Peyer's patch (tissue), 4 donors: ENCODE data around the gene ENPEP. TPM values are rescaled to one million over a fixed set of nuclear protein-coding genes. Genes with fewer than 3 reads are reported as not detected.

Experiments
- DNase-seq, 3 donors: peaks; one replicate each; pipeline ENCODE4 v3.0.0-alpha.2; 2017 to 2019
- H3K27ac ChIP-seq, 4 donors: fragments of 200-600 bp; sonication (generic); one replicate each; pipeline ENCODE4 v1.5.1; 2016 to 2019
- H3K27me3 ChIP-seq, 2 donors: fragments of 200-600 bp; sonication (generic); one replicate each; pipeline ENCODE4 v1.5.1; 2019
- H3K36me3 ChIP-seq, 3 donors: fragments of 200-600 bp; sonication (generic); one replicate each; pipeline ENCODE4 v1.5.1; 2016 to 2019
- H3K4me1 ChIP-seq, 4 donors: fragments of 200-600 bp; sonication (generic); one replicate each; pipeline ENCODE4 v1.5.1; 2016 to 2019
- H3K4me3 ChIP-seq, 4 donors: fragments of 200-600 bp; sonication (generic); 1 replicate in 3 of 4; 2 replicates in 1 of 4; pipeline ENCODE4 v1.5.1; 2016 to 2019; ENCODE audit warnings: mild to moderate bottlenecking in 1 of 4
- H3K9me3 ChIP-seq, 4 donors: fragments of 200-600 bp; sonication (generic); one replicate each; pipeline ENCODE4 v1.5.1; 2016 to 2019; ENCODE audit warnings: mild to moderate bottlenecking in 1 of 4
- POLR2A ChIP-seq, 2 donors: fragments of 450-650 bp; IDR thresholded peaks; one replicate each; pipeline ENCODE4 v1.5.1; 2017; ENCODE audit warnings: antibody characterized with exemption in 2 of 2, mild to moderate bottlenecking in 2 of 2, moderate library complexity in 2 of 2
- total RNA-seq, 4 donors: library from RNA; depleted of rRNA; stranded (reverse); fragments of >200 nt; gene quantifications; one replicate each; pipeline ENCODE4 v1.1.0, GENCODE V29; 2016
- TF ChIP-seq, protein P1 (sequence below), 6 experiments: fragments of 450-650 bp in 4 of 6; fragments of 200-600 bp in 2 of 6; sonication (generic) in 1 of 6; IDR thresholded peaks; one replicate each; pipeline ENCODE4 v1.5.1; 2017 to 2019; ENCODE audit warnings: antibody characterized with exemption in 6 of 6, mild to moderate bottlenecking in 3 of 6, moderate library complexity in 1 of 6

Gene ENPEP
- total RNA-seq, 4 donors from 2014 or later: 27.2 to 751 (median 412) TPM

DNA sequence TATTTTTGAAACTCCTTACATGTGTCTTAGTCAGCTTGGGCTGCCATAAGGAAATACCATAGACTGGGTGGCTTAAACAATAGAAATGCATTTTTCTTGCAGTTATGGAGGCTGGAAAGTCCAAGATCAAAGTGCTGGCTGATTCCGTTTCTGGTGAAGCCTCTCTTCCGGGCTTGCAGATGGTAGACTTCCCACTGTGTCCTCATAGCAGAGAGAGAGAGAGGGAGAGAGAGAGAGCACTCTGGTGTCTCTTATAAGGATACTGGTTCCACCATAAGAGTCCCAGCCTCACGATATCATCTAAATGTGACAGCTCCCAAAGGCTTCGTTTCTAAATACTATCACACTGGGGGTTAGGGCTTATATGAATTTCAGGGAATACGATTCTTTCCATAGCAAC is 39.7 kb downstream of the ENPEP start:
- no peaks in the 10 kb centered on the region for H3K27me3 ChIP-seq
- H3K9me3 ChIP-seq: no peaks in the 10 kb centered on the region
- H3K36me3 ChIP-seq: peaks cover 0 to 8% (median 0%) of the 10 kb centered on the region in 3 donors
- peak overlapping the region; percentile 42 to 61 (median 48) for H3K4me3 ChIP-seq
- H3K4me1 ChIP-seq: no peaks in the 10 kb centered on the region
- H3K27ac ChIP-seq: peak overlapping the region in 3 of 4 donors; percentile 7 to 66 (median 32)
- DNase-seq: no peak
- no peak for TF ChIP-seq POLR2A (IDR thresholded peaks at IDR 0.05)
- TF ChIP-seq, protein P1, sequence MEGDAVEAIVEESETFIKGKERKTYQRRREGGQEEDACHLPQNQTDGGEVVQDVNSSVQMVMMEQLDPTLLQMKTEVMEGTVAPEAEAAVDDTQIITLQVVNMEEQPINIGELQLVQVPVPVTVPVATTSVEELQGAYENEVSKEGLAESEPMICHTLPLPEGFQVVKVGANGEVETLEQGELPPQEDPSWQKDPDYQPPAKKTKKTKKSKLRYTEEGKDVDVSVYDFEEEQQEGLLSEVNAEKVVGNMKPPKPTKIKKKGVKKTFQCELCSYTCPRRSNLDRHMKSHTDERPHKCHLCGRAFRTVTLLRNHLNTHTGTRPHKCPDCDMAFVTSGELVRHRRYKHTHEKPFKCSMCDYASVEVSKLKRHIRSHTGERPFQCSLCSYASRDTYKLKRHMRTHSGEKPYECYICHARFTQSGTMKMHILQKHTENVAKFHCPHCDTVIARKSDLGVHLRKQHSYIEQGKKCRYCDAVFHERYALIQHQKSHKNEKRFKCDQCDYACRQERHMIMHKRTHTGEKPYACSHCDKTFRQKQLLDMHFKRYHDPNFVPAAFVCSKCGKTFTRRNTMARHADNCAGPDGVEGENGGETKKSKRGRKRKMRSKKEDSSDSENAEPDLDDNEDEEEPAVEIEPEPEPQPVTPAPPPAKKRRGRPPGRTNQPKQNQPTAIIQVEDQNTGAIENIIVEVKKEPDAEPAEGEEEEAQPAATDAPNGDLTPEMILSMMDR (IDR thresholded peaks at IDR 0.05): no peak

DNA sequence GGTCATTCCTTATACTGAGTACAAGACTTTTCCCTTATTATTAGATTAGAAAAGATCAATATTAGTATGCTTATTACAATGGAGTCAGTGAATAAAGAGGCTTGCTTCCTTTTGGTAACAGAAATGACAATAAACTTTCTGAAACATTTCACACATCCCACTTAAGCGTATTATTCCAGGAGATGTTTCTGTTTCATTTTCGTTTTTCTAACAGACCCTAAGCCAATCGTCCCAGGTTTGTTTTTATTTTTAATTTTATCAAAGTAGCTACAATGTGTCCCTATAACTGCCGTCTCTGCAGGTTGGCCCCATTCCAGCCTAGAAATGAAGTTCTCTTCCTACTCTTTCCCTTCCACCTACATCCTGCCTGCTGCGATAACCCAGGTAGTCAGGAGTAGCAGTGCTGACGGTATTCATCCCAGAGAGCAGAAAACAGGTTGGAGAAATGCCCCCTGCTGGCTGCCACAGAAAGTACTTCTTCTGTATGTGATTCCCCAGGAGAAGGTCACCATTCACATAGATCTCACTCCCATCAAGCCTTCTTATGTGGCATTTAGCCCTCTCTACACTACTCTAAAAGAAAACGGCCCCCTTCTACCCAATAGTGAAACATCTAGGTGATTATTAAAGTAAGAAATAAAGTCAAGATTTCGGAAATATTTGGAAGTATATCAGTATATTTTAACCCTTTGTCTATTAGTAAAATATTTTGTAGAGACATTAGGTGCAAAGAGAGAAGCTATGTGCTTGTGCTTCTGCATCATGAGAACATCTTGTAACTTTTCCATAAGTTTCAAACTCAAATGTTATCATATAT is 40.4 kb downstream of the ENPEP start:
- Histone ChIP-seq H3K9me3 (no peaks in the 10 kb centered on the region), H3K4me3 (peak overlapping the region; percentile 42 to 61 (median 48)), H3K4me1 (no peaks in the 10 kb centered on the region), H3K36me3 (peaks cover 0 to 14% (median 0%) of the 10 kb centered on the region in 3 donors), H3K27me3 (no peaks in the 10 kb centered on the region), H3K27ac (peak overlapping the region; percentile 7 to 66 (median 44))
- TF ChIP-seq, protein P1 (IDR thresholded peaks at IDR 0.05): peak; percentile 34 to 89 (median 77)
- no peak for TF ChIP-seq POLR2A (IDR thresholded peaks at IDR 0.05)
- peak; percentile 73 to 93 (median 76) for DNase-seq

DNA sequence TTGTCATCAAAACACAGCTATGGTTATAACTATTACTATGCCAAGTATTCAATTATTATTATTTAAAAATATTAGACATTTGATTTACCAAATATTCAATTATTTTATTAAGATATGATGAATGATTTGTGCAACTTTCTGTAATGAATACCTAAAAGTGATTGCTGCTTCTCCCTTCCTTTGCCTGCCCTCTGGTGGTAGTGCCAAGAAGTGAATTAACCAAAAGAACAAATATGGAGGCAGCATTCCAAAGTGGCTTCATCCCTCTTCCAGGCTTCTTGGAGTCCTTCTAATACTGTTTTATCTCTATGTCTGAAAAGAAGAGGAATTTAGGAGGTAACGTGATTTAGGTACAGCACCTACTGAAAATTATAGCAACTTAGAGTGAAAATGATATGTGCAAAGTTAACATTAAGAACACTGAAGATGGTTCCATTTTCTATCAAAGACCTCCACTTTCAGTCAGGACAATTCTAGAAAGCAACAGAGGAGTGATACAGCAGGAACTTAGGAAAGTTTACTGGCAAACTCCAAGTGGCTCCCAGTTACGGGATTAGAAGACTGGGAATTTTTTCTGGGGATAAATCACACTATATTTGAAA is 43.0 kb downstream of the ENPEP start:
- no peak for TF ChIP-seq POLR2A (IDR thresholded peaks at IDR 0.05)
- TF ChIP-seq, protein P1 (IDR thresholded peaks at IDR 0.05): peak; percentile 32 to 81 (median 64)
- Histone ChIP-seq H3K9me3 (no peaks in the 10 kb centered on the region), H3K27me3 (no peaks in the 10 kb centered on the region), H3K36me3 (peaks cover 0 to 37% (median 0%) of the 10 kb centered on the region in 3 donors), H3K27ac (no peak overlapping the region), H3K4me3 (no peak overlapping the region), H3K4me1 (no peaks in the 10 kb centered on the region)
- DNase-seq: peak in 1 of 3 donors; percentile 65

DNA sequence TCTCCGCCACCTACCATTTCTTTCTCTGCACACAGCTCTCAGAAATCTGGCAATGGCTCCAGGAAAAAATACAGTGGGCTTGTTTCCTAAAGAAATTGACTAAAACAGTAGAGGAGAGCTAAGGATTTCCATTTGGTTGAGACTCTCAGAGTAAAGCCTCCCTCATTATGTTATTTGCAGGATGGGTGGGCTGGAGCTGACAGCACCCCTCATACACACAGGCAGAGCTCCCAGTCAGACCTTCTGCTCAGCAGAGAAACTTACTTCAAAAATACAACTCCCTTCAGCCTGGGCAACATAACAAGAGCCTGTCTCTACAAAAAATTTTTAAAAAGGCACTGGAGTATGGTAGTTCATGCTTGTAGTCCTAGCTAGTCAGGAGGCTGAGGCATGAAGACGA is 44.9 kb downstream of the ENPEP start:
- no peak for DNase-seq
- H3K9me3 ChIP-seq: no peaks in the 10 kb centered on the region
- no peak overlapping the region for H3K27ac ChIP-seq
- no peak overlapping the region for H3K4me3 ChIP-seq
- H3K36me3 ChIP-seq: peaks cover 0 to 45% (median 0%) of the 10 kb centered on the region in 3 donors
- no peaks in the 10 kb centered on the region for H3K27me3 ChIP-seq
- no peaks in the 10 kb centered on the region for H3K4me1 ChIP-seq
- TF ChIP-seq, protein P1 (IDR thresholded peaks at IDR 0.05): no peak
- no peak for TF ChIP-seq POLR2A (IDR thresholded peaks at IDR 0.05)

DNA sequence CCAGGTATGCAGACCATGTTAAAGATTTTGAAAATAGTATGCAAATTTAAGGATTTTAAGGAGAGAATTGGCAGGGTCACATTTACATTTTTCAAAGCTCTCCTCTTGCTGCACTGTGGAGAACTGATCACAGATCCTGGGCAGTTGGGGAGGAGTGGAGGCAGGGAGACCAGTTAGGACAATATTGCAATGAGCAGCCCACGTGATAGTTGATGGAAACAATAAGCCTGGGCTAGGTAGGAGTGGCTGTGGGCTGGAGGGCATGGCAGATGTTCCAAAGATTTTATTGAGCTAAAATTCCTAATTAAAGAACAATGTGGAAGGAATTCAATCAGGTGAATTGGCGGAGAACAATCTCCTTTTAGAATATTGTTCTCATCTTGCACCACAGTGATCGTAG is 50.6 kb downstream of the ENPEP start:
- H3K9me3 ChIP-seq: no peaks in the 10 kb centered on the region
- DNase-seq: no peak
- H3K4me1 ChIP-seq: no peaks in the 10 kb centered on the region
- no peak overlapping the region for H3K4me3 ChIP-seq
- TF ChIP-seq POLR2A (IDR thresholded peaks at IDR 0.05): no peak
- TF ChIP-seq, protein P1 (IDR thresholded peaks at IDR 0.05): no peak
- H3K36me3 ChIP-seq: peaks cover 0 to 45% (median 0%) of the 10 kb centered on the region in 3 donors
- H3K27ac ChIP-seq: no peak overlapping the region
- H3K27me3 ChIP-seq: no peaks in the 10 kb centered on the region
